ENCODE results near the gene POLDIP2.

The POLDIP2 gene, protein sequence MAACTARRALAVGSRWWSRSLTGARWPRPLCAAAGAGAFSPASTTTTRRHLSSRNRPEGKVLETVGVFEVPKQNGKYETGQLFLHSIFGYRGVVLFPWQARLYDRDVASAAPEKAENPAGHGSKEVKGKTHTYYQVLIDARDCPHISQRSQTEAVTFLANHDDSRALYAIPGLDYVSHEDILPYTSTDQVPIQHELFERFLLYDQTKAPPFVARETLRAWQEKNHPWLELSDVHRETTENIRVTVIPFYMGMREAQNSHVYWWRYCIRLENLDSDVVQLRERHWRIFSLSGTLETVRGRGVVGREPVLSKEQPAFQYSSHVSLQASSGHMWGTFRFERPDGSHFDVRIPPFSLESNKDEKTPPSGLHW

DNA sequence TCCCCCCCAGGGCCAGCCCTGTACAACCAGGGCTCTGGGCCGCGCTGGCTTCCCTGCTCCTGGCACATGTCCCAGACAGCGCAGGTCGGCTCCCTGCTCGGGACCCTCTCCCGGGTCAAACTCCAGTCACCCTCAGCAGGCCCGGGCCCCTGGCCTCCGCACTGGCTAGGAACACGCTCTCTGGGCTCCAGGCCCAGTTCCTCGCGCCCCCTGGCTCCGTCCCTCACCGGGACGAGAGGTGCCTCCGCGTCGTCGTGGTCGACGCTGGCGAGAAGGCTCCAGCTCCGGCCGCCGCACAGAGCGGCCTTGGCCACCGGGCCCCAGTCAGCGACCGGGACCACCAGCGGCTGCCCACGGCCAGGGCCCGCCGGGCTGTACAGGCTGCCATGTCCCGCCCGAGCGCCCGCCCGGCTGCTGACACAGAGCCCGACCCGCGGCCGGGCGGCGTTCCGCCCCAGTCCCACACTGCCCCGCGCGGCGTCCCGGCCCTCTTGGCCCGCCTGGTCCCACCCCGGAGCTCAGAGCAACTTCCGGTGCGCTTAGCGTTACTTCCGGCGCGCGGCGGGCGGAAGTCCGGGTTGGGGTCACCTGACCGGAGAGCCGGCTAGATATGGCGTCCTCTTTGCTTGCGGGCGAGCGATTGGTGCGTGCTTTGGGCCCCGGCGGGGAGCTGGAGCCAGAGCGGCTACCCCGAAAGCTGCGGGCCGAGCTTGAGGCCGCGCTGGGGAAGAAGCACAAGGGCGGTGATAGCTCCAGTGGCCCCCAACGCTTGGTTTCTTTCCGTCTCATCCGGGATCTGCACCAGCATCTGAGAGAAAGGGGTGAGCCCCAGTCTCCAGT is at the start of gene POLDIP2:
POLDIP2 (minus strand) TSS at position 467 of the 840 bp plus-strand sequence; CDS start at position 388, 79 bp downstream.
- DNase-seq (ENCODE audit: low spot score): peak; percentile 91

DNA sequence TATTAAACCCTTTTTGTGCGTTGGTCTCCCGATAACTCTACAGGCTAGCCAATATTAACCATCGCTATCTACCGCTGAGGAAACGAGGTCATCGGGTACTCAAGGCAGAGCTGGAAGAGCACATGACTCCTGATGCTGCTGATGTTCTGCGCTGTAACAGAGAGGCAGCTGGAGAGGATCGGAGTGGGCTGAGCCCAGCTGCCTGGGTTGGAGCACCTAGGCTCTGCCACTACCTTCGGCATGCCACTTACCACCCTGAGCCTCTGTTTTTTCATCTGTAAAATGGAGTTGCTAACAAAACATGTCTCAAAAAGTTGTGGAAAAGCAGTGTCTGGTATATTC is 49.1 kb upstream of the POLDIP2 start:
- DNase-seq (ENCODE audit: low spot score): peak; percentile 54

DNA sequence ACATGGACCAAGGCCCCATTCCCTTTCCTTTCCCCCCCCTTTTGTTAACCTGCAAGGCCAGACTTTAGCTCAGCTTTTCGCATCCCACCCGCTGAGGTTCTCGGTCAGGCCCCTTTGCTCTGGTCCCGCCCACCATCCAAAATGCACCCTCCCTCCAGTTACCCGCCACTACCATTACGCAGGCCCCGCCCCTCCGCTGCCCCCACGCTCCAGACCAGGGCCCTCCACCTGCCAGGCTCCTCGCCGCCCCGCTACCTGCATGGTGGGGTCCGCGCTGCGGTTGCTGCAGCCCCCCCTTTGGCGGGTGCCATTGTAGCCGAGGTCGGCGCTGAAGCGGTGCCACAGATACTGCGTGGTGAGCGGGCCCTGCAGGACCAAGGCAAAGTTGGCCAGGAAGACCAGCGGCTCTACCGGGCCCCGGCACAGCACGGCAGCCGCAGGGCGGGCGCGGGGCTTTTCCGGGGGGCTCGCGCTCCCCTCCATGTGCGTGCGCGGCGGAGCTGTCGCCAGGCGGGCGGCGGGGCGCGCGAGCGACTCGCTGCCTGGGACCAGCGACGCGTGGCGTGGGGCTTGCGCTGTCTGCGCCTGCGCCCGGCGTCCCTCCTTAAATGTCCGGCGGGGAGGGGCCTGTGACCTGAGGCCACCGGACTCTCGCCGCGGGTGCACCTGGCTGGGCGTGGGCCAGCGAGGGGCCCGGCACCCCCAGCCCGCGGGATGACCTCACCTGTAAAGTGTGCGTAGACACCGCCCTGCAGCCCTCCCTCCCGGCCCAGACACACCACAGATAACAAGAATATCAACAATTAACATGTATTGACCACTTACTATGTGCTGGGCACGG is 48.5 kb upstream of the POLDIP2 start, which contains the start of gene SLC46A1:
SLC46A1 (minus strand) TSS at position 581 of the 841 bp plus-strand sequence; CDS start at position 483, 98 bp downstream.
- DNase-seq (ENCODE audit: low spot score): peak; percentile 62

DNA sequence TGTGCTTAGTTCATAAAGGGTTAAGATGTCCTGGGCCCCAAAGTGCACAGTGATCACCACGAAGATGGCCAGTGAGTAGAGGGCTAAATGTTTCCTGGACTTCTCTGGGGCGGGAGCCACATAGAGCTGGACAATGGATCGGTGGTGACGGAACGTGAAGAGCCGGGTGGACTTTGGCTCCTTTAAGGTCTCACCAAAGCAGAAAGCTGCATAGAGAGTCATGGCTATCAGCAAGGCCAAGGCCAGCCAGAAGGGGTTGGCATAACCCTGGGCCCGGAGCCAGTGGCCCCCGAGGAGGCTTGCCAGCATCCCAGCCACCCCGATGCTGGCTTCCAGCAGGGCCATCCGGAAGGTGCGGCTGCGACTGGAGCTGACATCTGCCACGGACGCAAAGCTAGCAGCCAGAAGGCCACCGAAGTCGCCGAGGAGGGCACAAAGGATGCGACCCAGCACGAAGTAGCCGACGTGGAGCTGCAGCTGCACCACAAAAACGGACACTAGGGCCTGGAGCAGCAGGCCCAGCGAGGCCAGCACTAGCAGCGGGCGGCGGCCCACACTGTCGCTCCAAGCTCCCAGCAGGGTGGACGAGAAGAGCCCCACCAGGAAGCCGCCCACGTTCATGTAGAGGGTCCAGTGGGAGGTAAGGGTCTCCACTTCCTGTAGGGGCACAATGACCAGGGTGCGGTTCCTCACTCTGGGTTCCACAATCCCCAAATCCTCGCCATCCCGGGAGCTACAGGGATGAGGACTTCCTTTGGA is 47.7 kb upstream of the POLDIP2 start:
- DNase-seq (ENCODE audit: low spot score): no peak

DNA sequence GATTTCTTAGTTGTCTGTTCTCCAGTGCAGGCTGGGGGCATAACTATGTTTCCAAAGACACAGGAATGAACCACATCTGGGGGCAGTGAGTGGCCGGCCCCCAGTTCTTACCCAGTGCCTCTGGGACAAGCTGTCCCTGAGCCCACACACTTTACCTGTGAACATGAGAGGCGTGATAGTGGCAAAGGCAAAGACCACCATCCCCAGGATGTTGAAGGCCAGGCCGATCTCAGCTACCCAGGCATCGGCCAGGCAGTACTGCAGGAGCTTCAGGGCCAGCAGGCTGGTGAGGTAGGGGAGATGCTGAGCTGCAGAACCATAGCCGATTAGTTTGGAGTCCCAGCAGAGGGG is 47.1 kb upstream of the POLDIP2 start:
- DNase-seq (ENCODE audit: low spot score): no peak

DNA sequence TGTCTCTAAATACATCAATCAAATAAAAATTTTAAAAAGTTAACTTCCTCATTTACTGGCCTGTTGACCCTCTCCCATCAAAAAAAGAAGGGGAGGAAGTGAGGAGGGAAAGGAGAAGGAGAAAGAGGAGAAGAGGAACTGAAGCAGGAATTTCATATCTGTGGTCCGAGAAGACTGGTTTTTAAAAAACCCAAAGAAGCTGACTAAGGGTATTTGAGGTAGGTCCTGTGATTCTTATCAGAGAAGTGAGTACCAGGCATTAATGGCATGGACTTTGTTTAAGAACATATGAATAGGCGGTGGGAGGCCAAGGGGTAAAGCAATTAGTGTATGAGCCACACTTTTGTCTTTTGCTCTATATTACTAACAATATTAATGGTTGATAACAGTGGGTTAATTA is 46.7 kb upstream of the POLDIP2 start:
- DNase-seq (ENCODE audit: low spot score): no peak

DNA sequence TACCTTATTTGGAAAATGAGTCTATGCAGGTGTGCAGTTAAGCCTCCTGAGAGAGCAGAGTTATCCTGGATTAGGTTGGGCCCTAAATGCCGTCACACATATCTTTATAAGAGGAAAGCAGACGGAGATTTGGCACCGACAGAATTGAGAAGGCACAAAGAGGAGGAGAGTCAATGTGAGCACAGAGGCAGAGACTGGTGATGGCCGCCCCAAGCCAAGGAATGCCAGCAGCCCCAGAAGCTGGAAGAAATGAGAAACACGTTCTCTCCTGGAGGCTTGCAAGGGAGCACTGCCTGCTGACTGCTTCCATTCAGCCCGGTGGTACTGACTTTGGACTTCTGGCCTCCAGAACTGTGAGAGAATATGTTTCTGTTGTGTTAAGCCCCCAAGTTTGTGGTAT is 45.5 kb upstream of the POLDIP2 start:
- DNase-seq (ENCODE audit: low spot score): no peak

DNA sequence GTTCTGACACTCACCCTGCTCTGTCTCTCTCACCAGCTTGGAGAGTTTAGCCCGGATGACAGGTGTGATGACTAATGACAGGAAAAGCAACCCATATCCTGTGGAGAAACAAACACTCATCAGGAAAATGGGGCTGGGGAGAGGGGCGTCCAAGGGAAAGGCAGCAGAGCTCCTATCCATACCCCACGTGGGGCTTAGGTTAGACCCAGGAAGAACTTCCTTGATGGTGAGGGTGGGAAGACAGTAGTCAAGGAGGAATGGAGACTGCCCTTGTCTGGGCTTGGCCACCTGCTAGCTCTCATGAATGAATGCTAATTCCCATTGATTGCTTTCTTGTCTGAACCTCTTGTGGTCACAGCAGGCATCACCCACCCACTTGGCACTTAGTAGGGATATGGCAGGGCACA is 44.9 kb upstream of the POLDIP2 start:
- DNase-seq (ENCODE audit: low spot score): no peak

DNA sequence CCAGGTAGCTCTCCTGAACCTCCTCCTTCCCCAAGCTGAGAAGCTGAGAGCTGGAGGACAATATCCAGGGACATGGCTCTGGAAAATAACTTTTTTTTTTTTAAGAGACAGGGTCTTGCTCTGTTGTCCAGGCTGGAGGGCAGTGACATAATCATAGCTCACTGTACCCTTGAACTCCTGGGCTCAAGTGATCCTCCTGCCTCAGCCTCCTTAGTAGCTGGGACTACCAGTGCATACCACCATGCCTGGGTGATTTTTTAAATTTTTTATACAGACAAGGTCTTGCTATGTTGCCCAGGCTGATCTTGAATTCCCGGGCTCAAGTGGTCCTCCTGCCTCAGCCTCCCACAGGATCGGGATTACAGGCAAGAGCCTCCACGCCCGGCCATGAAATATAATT is 42.5 kb upstream of the POLDIP2 start:
- no peak for DNase-seq (ENCODE audit: low spot score)

DNA sequence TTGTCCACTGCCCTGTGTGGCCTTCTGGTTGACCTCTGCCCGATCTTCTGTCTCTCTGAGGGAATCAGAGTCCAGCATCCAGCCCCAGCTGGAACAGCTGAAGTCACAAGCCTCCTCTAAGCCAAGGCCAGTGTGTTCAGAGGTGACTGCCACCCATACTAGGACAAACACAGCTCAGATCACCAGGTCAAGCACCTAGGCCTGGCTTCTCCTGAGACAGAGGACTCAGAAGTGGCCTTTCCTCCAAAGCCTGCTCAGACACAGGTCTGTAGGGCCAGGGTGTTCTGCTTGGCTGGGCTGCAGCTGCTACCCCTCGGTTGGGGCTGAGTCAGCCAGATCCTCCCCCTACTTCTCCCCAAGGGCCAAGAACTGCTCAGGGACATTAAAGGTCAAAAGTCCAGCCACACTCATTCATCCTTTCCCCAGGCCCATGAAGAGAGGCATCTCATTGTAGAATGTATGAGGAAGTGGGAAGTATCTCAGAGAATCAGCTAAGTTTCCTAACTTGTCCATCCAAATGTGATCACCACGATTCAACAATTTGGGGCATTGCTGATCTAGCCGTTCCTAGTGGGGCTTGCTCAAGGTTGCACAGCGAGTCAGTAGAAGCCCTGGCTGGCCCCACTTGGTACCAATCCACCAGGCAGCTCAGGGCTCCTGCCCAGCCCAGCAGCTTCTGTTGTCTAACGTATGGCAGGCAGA is 41.1 kb upstream of the POLDIP2 start:
- DNase-seq (ENCODE audit: low spot score): no peak

DNA sequence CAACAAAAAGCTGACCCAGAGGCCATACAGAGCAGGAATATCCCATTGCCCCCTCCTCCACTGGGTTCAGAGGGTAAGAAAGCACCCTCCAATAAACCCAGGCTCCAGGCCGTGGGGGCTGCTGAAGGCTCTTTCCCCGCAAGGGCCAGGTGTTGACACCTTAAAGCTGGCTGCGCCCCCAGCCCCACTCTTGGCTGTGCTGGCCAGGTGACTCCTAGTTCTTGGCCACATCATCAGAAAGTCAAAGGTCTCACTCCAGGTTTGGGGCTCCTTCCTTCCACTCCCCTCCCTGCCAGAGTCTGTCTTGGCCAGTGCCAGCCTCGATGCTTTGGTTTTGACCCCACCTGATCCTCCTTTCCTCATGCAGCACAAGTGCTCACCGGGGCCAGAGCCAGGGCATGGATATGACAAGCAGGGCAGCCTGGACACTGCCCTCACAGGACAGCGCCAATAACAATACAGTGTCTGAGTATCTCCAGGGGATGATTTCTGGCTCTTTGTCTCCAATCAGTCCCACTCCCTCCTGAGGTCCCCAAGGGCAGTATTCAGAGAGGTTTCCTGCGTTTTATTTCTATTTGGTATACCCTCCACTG is 40.5 kb upstream of the POLDIP2 start:
- no peak for DNase-seq (ENCODE audit: low spot score)

DNA sequence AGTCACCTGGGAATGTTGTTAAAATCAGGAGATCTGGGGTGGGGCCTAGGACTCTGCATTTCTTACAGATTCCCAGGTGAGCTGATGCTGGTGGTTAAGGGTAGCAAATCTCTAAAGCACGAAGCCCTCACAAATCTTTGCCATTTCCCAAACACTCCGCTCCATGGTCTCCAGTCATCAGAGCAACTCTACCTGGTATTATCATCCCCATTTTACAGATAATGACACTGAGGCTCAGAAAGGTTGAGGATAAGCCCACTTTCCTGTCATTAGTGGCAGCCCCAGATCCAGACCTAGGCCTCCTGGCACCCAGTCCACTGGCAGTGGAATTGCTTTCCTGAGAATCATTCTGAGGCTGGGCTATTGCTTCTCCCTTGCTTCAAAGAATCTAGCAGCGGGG is 39.9 kb upstream of the POLDIP2 start:
- DNase-seq (ENCODE audit: low spot score): no peak

DNA sequence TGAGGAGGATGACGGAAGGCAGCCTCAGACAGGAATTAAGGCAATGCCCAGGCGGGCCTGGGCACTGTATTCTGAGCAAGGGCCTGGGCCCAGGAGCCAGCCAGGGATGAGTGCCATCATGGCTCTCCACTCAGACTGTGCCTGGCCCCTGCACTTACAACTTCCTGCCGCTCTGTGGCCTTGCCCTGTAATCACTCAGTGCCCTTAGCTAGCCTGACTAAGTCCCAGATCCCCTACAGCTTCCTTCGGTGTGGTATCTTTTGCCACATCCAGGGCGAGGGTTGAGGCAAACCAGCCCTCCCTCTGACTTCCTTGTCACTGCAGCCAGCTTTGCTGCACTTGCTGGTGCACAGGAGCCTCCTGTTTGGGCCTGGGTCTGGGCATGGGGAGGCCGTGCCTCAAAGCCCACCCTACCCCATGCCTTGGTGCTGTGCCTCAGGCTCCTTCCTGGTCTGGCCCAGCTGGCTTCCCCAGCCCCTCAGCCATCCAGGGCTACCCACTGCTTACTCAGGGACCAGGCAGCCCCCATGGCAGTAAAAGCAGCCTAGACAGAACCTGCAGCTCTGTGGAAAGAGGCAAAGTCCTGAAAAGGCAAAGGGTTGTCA is 39.4 kb upstream of the POLDIP2 start:
- no peak for DNase-seq (ENCODE audit: low spot score)

DNA sequence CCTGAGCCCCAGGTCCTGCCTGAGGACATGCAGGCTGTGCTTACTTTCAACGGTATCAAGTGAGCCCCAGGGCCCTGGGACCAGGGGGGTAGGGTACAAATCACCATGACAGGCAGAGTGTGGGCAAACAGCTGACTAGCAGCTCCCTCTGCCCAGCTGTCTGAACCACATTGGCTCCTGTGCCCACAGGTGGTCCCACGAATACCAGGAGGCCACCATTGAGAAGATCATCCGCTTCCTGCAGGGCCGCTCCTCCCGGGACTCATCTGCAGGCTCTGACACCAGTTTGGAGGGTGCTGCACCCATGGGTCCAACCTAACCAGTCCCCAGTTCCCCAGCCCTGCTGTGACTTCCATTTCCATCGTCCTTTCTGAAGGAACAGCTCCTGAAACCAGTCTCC is 38.6 kb upstream of the POLDIP2 start:
- no peak for DNase-seq (ENCODE audit: low spot score)

DNA sequence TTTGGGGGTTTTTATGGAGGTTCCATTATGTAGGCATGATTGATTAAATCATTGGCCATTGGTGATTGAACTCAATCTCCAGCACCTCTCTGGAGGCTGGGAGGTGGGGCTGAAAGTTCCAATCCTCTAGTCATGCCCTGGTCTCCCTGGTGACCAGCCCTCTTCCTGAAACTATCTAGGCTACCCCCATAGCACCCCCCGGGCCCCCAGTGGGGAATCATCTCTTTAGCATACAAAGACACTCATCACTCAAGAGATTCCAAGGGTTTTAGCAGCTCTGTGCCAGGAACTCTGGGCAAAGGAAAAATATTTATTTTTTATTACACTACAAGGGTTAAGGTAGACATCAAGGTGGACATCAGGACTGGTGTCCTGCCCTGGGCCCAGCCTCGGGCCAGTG is 38.1 kb upstream of the POLDIP2 start:
- no peak for DNase-seq (ENCODE audit: low spot score)

DNA sequence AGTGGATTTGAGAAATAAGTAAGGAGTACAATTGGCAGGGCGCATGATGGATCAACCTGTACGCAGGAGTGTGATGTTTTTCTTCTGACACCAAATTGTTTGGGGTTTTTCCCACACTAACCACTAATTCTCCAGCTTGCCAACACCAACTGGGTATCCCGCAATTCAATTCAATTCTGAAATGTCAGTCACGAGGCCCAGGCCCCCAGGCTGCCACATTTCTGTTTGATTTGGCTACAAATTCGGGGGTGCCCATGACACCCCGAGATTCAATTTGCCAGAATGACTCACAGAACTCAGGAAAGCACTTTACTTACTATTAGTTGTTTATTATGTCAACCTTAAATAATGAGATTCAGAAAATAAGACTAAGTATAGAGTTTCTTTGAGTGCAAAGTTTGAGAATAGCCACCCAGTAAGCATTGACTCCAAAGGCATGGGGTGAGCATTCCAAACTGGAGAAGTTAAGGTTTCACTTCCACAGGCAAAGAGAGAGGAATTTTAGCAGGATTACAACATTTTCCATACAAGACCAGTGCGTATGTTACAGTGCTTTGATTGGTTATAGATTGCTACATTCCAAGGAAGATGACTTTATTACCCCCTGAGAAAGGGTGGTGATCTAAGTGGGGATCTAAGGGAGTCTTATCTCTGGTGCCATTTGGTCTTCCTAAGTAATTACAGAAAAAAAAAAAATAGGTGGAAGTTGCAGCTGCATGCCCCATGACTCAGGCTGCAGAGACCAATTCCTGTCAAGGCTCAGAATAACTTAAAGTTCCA is 37.2 kb upstream of the POLDIP2 start:
- no peak for DNase-seq (ENCODE audit: low spot score)

DNA sequence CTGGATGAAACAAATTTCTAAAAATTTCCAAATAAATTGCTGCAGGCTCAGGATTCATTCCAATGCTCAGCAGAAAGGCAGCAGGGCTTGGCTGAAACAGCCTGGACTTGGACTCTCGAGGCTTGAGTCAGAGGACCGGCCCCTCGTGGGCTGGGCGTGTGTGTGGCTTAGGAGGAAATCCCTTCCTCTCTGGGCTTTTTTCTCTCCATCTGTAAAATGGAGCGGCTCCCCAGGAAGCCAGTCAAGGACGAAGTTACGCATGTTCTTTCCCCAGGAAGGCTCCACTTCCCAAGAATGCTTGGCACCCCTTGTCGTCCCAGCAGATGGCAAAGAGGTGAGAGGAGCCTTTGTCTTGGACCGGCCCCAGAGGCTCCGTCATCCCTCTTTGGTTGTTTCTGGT is 35.2 kb upstream of the POLDIP2 start:
- DNase-seq (ENCODE audit: low spot score): no peak

DNA sequence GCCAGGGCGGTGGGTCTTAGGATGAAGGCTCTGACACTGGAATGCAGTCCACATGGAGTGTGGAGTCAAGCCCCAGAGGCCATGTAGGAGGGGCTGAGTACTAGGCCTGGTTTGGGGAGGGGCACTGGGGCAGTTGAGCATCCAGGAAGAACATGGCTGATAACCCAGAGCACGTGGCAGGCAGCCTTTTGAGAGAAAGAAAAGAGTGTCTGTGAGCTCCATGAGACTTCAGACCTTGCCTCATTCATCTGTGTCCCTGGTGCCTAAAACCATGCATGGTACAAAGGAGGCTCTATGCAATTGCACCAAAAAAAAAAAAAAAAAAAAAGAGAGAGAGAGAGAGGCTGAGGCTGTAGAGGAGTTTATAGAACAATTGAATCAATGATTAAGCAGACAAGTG is 34.1 kb upstream of the POLDIP2 start:
- no peak for DNase-seq (ENCODE audit: low spot score)

DNA sequence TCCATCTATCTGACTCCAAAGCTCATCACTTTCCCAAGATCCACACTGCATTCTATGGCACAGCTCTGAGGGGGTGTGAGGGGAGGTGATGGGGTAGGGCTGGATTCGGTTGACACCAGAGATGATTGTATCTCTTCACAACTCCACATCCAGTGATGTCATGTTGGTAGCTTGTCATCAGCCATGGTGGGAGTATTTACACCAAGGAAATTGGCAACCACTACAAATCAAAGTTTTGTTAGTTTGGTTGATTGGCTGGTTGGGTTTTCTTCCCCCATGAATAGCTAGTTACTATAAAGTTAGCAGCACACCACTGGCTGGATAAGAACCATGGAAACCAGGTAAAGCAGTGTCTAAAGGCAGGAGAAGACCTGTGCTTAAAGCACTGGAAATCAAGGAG is 33.7 kb upstream of the POLDIP2 start:
- no peak for DNase-seq (ENCODE audit: low spot score)

DNA sequence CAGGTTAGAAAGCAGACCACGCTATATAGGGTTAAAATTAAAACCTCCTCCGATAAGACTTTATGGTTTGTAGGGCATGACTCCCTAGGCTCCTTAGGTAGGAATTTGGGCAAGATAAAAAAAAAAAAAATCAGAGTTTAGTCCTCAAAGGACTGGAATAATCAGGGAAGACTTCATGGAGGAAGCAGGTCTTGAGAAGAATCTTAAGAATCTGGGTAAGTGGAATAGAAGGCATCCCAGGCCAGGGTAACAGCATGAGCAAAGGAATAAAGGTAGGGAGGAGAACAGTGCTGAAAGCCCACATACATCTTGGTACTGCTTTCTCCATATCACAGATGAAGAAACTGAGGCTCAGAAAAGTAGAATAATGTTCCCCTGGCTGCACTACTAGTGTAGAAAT is 33.2 kb upstream of the POLDIP2 start:
- no peak for DNase-seq (ENCODE audit: low spot score)
